Lower leg skin (tissue), 4 donors: ENCODE results near the gene PPP6C. TPM values are rescaled to one million over a fixed set of nuclear protein-coding genes. Genes with fewer than 3 reads are reported as not detected.
"Not testable (repeated sequence)": the region's sequence is repeated elsewhere in the genome, so short reads cannot be mapped to it uniquely, and the experiment has no call there.

Experiments
- DNase-seq, 2 donors: peaks; one replicate each; pipeline ENCODE4 v3.0.0-alpha.2; 2019; ENCODE audit warnings: low spot score in 2 of 2
- H3K4me3 ChIP-seq: fragments of 200-600 bp; sonication (generic); 2 replicates; pipeline ENCODE4 v1.5.1; 2017; ENCODE audit warnings: mild to moderate bottlenecking, low read depth; ENCODE audit not compliant: poor library complexity, severe bottlenecking
- CTCF ChIP-seq, 3 donors: fragments of 450-650 bp; IDR thresholded peaks; one replicate each; pipeline ENCODE4 v1.5.1; 2016; ENCODE audit warnings: antibody characterized with exemption in 3 of 3, mild to moderate bottlenecking in 3 of 3, moderate library complexity in 2 of 3
- POLR2A ChIP-seq, 2 donors: fragments of 450-650 bp; IDR thresholded peaks; one replicate each; pipeline ENCODE4 v1.6.1; 2016 to 2017; ENCODE audit warnings: antibody characterized with exemption in 2 of 2, mild to moderate bottlenecking in 1 of 2, moderate library complexity in 1 of 2
- WGBS, 2 donors: methylation state at CpG; one replicate each; pipeline ENCODE4 v1.1.5; 2018; 5-methylcytosine and 5-hydroxymethylcytosine counted together
- intact Hi-C: fragments of 100-400 bp; cut with DNase I; formaldehyde crosslinking; loops from one replicate; pipeline ENCODE4 v1.15.0; 2023; ENCODE audit warnings: low total_unique reads
- total RNA-seq, 4 donors: library from RNA; depleted of rRNA; stranded (reverse); fragments of >200 nt; gene quantifications; one replicate each; pipeline ENCODE4 v1.1.0, GENCODE V29; 2016

Gene PPP6C
- total RNA-seq, 4 donors from 2014 or later, result 26.0 to 29.9 (median 29.5) TPM

GRCh38 chr9:125202846-125203618 lies 13.4 kb upstream of the PPP6C start:
- H3K4me3 ChIP-seq, result no peak overlapping the region
- intact Hi-C loops, result no loop called here
- WGBS, 2 donors, result 88 to 94% methylated on average over 1 of the region's 1 CpG
- TF ChIP-seq CTCF (IDR thresholded peaks at IDR 0.05) (no peak), POLR2A (IDR thresholded peaks at IDR 0.05) (no peak)
- DNase-seq, result no peak

GRCh38 chr9:125200216-125201047 lies 10.8 kb upstream of the PPP6C start, which contains the start of gene RABEPK:
TSS of gene RABEPK (plus strand) at chr9:125200542. CDS start at chr9:125203014, 2,472 bp downstream.
- TF ChIP-seq CTCF (IDR thresholded peaks at IDR 0.05) (no peak), POLR2A (IDR thresholded peaks at IDR 0.05) (no peak)
- intact Hi-C loops, result no loop called here
- WGBS, 2 donors, result 1% methylated on average over 25 to 38 of the region's 51 CpGs
- DNase-seq, result peak; percentile 92 to 98
- H3K4me3 ChIP-seq, result peak within 1 kb of the TSS; percentile 61

GRCh38 chr9:125195591-125195990 lies 6.0 kb upstream of the PPP6C start:
- intact Hi-C loops, DNase-seq, H3K4me3 ChIP-seq: not testable (repeated sequence)
- WGBS, 2 donors, result 79 to 89% methylated on average over 1 of the region's 1 CpG

- H3K4me3 ChIP-seq, intact Hi-C loops, DNase-seq: not testable (repeated sequence)
- 79 to 95% methylated on average over 5 of the region's 5 CpGs for WGBS, 2 donors
Measured at GRCh38 chr9:125194466-125194865, 4.9 kb upstream of the PPP6C start.

- TF ChIP-seq CTCF (IDR thresholded peaks at IDR 0.05) (no peak), POLR2A (IDR thresholded peaks at IDR 0.05) (no peak)
- no peak for DNase-seq
- H3K4me3 ChIP-seq, result peak overlapping the region; percentile 99
- WGBS, 2 donors, result 42 to 44% methylated on average over 14 of the region's 14 CpGs
- intact Hi-C loops, result no loop called here
Measured at GRCh38 chr9:125190361-125190801, 778 bp upstream of the PPP6C start.

GRCh38 chr9:125189011-125189360 lies 617 bp downstream of the PPP6C start:
- no peak for TF ChIP-seq CTCF (IDR thresholded peaks at IDR 0.05)
- no peak for TF ChIP-seq POLR2A (IDR thresholded peaks at IDR 0.05)
- WGBS, 2 donors, result 0 to 1% methylated on average over 20 to 26 of the region's 26 CpGs
- intact Hi-C loops, result no loop called here
- H3K4me3 ChIP-seq, result peak overlapping the region; percentile 99
- peak; percentile 23 to 90 for DNase-seq
